MCF 10A (cell line): ENCODE data around the gene SLC1A5. TPM values are rescaled to one million over a fixed set of nuclear protein-coding genes. Genes with fewer than 3 reads are reported as not detected.
A peak's percentile ranks its signal among the peaks of the same experiment; 100 is the strongest.

ENCODE experiments used
- BruUV-seq: library from RNA; stranded (reverse); fragments of 400-500 nt; replicated peaks from 2 replicates; lab custom pipeline; 2021; lab: Mats Ljungman, UMichigan
- CTCF ChIA-PET: fragments of 300-600 bp; sonication (Branson Sonifier 250); formaldehyde crosslinking; extraction: SDS; loops from one replicate; lab custom pipeline; 2021; ENCODE audit warnings: antibody characterized with exemption, inconsistent platforms; lab: Yijun Ruan, JAX
- POLR2A ChIA-PET: fragments of 300-600, 350-650 bp; sonication (Branson Sonifier 250); formaldehyde crosslinking; extraction: SDS; loops from one replicate; lab custom pipeline; 2020; ENCODE audit warnings: antibody characterized with exemption, inconsistent platforms; lab: Yijun Ruan, JAX
- DNase-seq: peaks from one replicate; pipeline ENCODE4 v3.0.0-alpha.2; 2018; ENCODE audit not compliant: unreplicated experiment
- H3K27ac Mint-ChIP-seq: one replicate; pipeline ENCODE4 v1.8.0; 2022; ENCODE audit warnings: mild to moderate bottlenecking, low read depth, mixed read lengths; ENCODE audit not compliant: unreplicated experiment
- H3K27me3 Mint-ChIP-seq: one replicate; pipeline ENCODE4 v1.8.0; 2022; ENCODE audit warnings: mixed read lengths; ENCODE audit not compliant: insufficient read depth, unreplicated experiment
- H3K36me3 Mint-ChIP-seq: one replicate; pipeline ENCODE4 v1.8.0; 2022; ENCODE audit warnings: mild to moderate bottlenecking, moderate library complexity, mixed read lengths; ENCODE audit not compliant: insufficient read depth, unreplicated experiment
- H3K4me1 Mint-ChIP-seq: one replicate; pipeline ENCODE4 v1.8.0; 2022; ENCODE audit warnings: mixed read lengths; ENCODE audit not compliant: insufficient read depth, unreplicated experiment
- H3K4me3 Mint-ChIP-seq: one replicate; pipeline ENCODE4 v1.8.0; 2022; ENCODE audit warnings: mild to moderate bottlenecking, moderate library complexity, mixed read lengths; ENCODE audit not compliant: unreplicated experiment
- H3K9me3 Mint-ChIP-seq: one replicate; pipeline ENCODE4 v1.8.0; 2022; ENCODE audit warnings: mixed read lengths; ENCODE audit not compliant: unreplicated experiment
- intact Hi-C: fragments of 100-400 bp; cut with micrococcal nuclease; formaldehyde crosslinking; loops from 2 replicates; pipeline ENCODE4 v1.14.1; 2022
- total RNA-seq: library from RNA; stranded (reverse); gene quantifications from 2 replicates; pipeline ENCODE4 v1.2.3, GENCODE V29; 2022
- TF ChIP-seq, protein P1 (sequence below): fragments of 200-600 bp; IDR thresholded peaks from one replicate; pipeline ENCODE4 v1.8.0; 2022; ENCODE audit warnings: antibody characterized with exemption, mild to moderate bottlenecking; ENCODE audit not compliant: unreplicated experiment

Gene SLC1A5
- total RNA-seq, 1 experiment from 2014 or later: 417 TPM

DNA sequence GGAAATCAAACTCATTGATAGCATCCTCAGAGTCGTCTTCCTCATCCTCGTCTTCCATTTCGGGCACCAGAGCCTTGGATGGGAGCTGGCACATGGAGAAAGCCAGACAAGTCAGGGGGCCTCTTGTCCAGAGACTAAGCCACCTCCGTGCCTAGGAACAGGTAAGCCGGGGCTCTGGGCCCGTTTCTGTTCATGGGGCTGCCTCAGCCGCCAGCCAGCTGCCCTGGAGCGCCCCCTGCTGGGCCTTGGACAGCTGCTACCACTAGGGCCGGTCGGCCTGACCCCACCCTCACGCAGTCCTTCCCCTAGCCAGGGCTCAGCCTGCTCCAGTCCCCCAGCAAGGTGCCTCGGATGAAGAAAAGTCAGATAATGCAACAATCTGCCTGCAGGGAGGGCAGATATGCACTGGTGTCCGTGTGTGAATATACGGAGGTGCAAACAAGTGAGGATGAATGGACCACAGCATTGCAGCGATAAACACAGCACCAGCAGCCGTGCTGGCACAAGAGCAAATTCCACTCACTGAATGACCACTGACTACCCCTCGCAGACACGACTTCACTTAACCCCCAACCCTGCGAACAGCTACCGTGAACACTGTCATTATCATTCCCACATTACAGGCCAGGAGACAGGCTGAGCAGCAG lies 59.6 kb downstream of the SLC1A5 start:
- Mint-ChIP-seq H3K36me3 (peaks cover 61% of the 10 kb centered on the region), H3K4me1 (peaks cover 10% of the 10 kb centered on the region), H3K9me3 (no peaks in the 10 kb centered on the region), H3K4me3 (no peak overlapping the region), H3K27me3 (no peaks in the 10 kb centered on the region), H3K27ac (no peak overlapping the region)
- POLR2A ChIA-PET: no interaction called here
- no TSS peak for BruUV-seq
- intact Hi-C loops: no loop called here
- TF ChIP-seq, protein P1, sequence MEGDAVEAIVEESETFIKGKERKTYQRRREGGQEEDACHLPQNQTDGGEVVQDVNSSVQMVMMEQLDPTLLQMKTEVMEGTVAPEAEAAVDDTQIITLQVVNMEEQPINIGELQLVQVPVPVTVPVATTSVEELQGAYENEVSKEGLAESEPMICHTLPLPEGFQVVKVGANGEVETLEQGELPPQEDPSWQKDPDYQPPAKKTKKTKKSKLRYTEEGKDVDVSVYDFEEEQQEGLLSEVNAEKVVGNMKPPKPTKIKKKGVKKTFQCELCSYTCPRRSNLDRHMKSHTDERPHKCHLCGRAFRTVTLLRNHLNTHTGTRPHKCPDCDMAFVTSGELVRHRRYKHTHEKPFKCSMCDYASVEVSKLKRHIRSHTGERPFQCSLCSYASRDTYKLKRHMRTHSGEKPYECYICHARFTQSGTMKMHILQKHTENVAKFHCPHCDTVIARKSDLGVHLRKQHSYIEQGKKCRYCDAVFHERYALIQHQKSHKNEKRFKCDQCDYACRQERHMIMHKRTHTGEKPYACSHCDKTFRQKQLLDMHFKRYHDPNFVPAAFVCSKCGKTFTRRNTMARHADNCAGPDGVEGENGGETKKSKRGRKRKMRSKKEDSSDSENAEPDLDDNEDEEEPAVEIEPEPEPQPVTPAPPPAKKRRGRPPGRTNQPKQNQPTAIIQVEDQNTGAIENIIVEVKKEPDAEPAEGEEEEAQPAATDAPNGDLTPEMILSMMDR: peak; percentile 86
- peak; percentile 62 for DNase-seq
- CTCF ChIA-PET: interaction anchor here (0.6 to 3.9 kb wide), 21 partner anchors 9 to 644 kb away, joined by 3 to 19 read pairs (median 5); no protein-coding TSS in a partner anchor

DNA sequence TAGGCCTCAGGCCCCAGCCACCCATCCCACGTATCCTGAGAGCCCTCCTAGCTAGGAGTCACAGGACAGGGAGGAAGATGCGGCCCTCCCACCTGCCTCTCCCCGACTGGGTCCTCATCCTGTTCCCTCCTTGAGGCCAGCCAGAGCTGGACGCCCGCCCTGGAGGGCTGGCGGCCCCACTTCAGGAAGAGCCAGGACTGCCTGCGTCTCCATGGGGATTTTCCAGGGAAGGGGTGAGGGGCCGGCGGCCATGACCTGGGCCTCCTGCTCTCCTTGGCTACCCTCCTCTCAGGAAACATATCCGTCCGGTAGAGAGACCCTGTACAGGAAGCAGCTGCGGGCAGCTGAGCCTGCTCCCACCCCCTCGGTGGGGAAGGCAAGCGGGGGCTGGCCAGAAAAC lies 60.2 kb downstream of the SLC1A5 start:
- intact Hi-C loops: no loop called here
- no peak overlapping the region for H3K27ac Mint-ChIP-seq
- no peaks in the 10 kb centered on the region for H3K27me3 Mint-ChIP-seq
- H3K4me1 Mint-ChIP-seq: peaks cover 10% of the 10 kb centered on the region
- H3K9me3 Mint-ChIP-seq: no peaks in the 10 kb centered on the region
- ChIA-PET POLR2A (no interaction called here), CTCF (interaction anchor here (0.6 to 3.9 kb wide), 20 partner anchors 8 to 644 kb away, joined by 3 to 19 read pairs (median 6); no protein-coding TSS in a partner anchor)
- DNase-seq: no peak
- TF ChIP-seq, protein P1: no peak
- no peak overlapping the region for H3K4me3 Mint-ChIP-seq
- BruUV-seq: no TSS peak
- peaks cover 63% of the 10 kb centered on the region for H3K36me3 Mint-ChIP-seq

DNA sequence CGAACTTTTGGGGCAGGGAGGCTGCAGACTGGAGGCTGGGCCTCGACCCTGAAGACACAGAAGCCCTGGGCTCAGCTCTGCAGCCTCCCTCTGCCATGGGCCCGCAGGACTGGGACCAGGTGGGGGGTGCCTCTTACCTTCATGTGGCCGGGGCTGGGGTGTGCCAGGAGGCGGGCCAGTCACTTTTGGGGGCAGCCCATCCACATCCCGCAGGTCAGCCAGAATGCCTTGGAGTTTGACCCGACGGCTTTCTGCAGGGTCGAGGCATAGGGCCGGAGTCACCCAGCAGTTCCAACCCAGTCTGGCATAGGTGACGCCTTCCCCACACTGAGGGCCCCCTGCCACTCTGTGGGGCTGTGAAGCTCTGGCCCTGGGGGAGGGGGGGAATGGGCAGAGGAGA lies 60.6 kb downstream of the SLC1A5 start:
- POLR2A ChIA-PET: no interaction called here
- no peak for DNase-seq
- Mint-ChIP-seq H3K36me3 (peaks cover 62% of the 10 kb centered on the region), H3K4me1 (peaks cover 10% of the 10 kb centered on the region), H3K9me3 (no peaks in the 10 kb centered on the region), H3K27ac (no peak overlapping the region), H3K27me3 (no peaks in the 10 kb centered on the region), H3K4me3 (no peak overlapping the region)
- intact Hi-C loops: no loop called here
- no TSS peak for BruUV-seq
- TF ChIP-seq, protein P1: no peak
- CTCF ChIA-PET: interaction anchor here (0.7 to 3.9 kb wide), 16 partner anchors 8 to 645 kb away, joined by 3 to 19 read pairs (median 5); no protein-coding TSS in a partner anchor

DNA sequence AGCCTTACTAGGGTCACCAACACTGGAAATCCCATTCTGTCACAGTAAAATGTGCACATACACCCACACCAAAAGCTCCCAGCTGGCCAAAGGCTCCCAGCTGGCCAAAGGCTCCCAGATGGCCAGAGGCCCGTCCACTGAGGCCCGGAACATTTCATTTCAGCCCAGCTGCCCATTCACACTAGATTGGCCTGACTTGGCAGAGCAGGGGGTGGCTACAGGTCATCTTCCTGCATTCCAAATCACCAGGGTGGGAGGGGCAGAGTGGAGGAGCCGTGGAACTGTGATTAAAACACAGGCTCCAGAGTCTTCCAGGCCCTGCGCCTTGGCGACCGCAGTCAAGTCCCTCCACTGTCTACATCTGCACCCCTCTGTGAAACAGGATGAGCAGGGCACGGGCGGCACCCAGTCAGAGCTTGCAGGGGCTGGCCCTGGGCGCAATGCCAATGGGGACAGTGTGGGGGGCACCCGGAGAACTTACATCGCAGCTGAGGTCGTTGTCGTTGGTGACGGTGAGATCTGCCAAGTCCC lies 61.4 kb downstream of the SLC1A5 start:
- ChIA-PET POLR2A (no interaction called here), CTCF (interaction anchor here (0.6 to 2.5 kb wide), 5 partner anchors 9 to 198 kb away, joined by 3 to 13 read pairs (median 3); no protein-coding TSS in a partner anchor)
- Mint-ChIP-seq H3K27ac (no peak overlapping the region), H3K4me3 (no peak overlapping the region), H3K4me1 (peaks cover 7% of the 10 kb centered on the region), H3K27me3 (no peaks in the 10 kb centered on the region), H3K36me3 (peaks cover 61% of the 10 kb centered on the region), H3K9me3 (no peaks in the 10 kb centered on the region)
- BruUV-seq: no TSS peak
- intact Hi-C loops: no loop called here
- TF ChIP-seq, protein P1: no peak
- no peak for DNase-seq
